HCEC 1CT (cell line): ENCODE data around the gene THOC3.
"Not testable (repeated sequence)": the region's sequence is repeated elsewhere in the genome, so short reads cannot be mapped to it uniquely, and the experiment has no call there.

Experiments used
- DNase-seq: peaks from one replicate; pipeline ENCODE4 v3.0.0-alpha.2; 2017

THOC3 gene

DNA sequence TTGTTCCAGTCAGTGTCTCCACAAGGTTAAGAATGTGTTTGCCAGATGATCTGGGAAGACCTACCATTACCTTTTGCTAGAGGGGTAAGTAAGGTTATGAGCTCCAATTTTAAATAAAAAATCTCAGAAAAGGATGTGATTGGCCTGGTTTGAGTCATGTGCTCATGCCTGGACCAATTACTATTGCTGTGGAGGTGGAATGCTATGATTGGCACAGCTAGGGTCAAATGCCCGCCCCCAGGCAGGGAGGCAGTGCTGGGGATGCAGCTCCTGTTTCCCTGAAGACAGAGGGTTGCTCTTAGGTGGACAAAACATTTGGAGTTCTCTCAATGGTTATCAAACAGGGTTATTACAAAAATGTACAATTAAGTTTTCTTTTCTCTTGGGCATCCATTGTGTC is 29.6 kb downstream of the THOC3 start:
- not testable (repeated sequence) for DNase-seq

DNA sequence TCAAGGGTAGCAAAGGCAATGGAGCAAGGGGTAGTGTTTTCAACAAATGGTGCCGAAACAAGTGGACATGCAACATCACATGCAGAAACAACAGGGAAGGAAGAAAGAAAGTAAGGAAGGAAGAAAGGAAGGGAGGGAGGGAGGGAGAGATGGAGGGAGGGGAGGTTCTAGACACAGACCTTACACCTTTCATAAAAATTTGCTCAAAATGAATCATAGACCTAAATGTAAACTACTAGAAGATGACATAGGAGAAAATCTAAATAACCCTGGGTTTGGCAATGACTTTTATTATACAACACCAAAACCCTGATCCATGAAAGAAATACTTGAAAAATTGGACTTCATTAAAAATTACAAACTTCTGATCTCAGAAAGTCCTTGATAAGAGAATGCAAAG is 39.4 kb downstream of the THOC3 start:
- DNase-seq: not testable (repeated sequence)

DNA sequence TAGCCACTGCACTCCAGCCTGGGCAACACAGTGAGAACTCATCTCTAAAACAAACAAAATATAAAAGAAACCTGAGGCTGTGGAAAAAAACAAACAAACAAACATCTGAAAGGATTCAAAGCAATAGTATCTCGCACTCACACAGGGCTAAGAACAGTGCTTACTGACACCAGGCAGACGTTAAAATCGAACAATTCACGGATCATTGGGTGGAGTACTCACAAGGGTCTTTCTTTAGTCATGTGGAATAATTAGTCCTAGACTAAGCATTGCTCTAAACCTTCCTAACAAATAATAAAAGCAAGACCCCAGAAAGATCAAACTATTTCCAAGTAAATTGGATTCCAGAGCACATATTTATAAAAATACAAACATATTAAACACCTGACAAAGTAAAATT is 43.0 kb downstream of the THOC3 start:
- DNase-seq: not testable (repeated sequence)

DNA sequence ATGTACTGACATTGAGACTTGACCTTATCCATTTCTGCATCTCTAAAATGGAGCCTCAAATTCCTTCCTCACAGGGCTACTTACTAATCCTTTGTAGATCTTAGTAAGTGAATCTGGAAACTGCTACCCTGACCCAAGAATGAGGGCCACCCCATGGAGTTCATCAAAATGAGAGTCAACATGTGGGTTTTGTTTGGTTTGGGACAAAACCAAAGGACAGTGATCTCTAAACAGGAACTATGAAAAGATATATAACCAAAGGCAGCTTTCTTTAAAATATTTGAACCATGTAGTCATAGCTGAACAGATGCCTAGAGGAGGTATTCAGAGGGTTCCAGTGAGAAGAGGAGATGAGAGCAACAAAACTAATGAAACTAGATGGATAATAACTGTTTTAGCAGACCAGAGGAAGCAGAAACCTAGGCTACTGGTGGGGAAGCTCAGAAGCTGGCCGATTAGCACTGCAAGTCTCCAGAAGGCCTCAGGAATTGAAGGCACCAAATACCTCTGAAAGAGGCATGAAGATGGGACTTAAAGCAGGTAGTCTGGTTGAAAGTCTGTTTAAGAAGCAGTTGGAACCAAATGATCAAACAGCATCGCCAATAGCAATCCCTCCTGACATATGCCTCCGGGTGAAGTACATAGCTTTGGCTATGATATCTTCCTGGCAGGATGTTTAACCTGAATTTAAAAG is 45.8 kb downstream of the THOC3 start:
- peak; percentile 99 for DNase-seq

DNA sequence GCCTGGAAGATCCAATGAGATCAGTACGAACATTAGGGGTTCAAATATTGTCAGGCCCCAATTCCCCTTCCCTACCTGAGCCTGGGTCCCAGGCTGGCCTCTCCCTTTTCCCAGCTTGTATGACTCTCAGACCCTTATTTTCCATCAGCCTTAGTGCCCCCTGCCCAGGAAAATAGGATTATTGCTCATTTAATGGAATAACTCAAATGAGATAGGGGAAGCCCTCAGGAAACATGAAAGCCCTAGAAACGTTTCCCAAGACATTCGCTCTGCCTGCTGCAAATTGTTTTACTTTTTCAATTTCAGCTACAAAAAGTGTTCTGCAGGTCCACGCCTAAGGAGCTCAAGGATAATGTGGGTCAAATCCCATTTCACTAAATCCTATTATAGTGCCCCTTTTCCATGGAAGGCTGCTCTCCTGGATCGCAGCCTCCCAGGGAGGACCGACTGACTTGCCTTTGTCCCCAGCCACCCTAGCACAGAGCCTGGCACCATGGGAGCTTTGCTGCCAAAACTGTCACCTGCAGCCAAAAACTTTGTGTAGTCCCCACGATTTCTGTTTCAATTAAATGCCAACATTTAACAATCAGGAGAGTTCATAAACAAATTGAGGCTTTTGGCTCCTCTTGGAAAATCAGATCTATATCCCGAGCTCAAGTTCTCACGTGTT is 46.9 kb downstream of the THOC3 start:
- DNase-seq: no peak

DNA sequence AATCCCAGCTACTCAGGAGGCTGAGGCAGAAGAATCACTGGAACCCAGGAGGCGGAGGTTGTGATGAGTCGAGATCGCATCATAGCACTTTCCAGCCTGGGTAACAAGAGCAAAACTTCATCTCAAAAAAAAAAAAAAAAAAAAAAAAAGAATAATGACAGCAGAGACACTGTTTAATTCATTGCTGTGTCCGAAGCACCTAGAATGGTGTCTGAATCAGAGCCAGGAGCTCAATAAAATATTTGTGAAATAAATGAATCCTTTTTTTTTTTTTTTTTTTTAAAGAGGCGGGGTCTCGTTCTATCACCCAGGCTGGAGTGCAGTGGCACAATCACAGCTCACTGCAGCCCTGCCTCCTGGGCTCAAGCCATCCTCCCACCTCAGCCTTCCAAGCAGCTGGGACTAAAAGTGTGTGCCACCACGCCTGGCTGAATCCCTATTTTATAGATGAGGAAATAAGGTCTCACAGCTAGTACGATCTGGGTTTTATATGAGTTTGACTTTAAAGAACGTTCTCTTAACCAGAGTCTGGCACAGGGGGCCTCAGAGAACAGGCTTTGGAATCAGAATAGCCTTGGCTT is 47.8 kb downstream of the THOC3 start:
- peak; percentile 49 for DNase-seq

DNA sequence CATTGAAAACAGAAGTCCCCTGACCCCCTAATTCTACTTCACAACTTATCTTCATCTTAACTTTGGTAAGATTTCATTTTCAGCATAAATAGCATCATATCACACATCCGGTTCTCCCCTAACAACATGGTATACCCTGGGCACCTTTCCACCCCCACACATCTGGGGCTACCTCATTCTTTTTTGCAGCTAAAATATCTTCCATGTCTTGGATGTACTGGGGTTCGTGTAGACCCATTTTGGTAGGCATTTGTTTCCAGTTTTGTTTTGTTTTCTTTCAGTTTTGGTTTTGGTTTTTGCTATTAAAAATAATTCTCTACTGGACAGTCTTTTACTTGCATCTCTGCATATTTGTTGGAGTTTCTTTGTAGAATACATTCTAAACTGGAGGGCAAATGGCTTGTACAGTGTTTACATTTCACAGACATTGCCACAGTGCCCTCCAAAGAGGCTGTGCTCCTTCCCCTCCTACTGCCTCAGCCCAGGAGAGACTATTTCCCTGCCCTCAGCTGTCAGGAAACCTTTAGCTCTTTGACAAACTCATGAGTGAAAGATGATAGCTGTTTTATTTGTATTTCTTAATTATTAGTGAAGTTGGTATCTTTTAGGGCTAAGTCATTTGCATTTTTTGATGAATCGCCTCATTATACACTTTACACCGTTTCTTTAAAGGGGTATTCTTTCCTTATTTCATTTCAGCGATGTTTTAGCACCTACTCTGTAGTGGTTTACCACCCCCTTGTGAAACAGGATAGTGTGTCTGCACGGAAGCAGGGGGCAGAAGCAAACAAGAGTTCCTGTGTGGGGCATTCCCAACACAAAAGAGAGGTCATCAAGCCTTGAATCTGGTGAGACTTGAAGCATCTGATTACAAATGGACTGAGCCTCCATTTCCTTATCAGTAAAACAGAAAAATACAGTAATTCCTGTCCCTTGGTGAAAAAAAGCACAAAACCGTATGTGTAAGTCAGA is 52.8 kb downstream of the THOC3 start:
- not testable (repeated sequence) for DNase-seq

DNA sequence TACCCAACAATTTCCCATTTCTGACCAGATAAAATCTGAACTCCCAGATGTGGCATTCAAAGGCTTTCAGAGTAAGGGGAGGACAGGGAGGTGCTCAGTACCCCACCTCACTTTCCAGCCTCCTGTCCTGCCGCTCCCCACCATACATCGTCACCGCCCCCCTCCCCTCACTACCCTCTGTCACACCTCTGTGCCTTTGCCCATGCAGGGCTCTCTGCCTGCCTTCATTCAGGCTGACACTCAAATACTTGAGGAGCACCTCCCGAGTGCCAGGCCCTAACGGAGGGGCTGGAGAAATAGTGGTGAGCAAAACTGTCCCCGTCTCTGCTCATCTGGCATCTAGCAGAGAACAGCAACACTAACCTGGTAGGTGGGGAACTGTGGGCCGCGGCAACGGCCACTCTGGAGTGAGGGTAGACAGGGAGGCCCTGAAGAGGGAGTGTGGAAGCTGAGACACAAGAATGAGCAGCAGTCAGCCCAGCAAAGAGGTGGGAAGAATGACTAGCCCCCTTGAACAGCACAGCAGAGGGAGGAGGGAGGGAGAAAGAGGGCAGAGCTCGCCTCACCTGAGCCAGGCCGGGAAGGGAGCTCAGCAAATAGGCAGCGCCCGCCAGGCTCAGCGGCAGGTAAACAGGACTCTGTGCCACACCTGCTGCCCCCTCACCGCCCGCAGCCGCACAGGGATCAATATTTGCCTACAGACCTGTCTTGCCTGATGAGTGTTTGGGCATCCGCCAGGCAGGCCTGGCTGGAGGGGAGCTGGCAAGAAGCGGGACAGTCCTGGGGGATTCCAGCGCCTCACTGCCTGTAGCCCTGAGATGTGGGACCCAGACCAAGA is 54.1 kb downstream of the THOC3 start:
- not testable (repeated sequence) for DNase-seq

DNA sequence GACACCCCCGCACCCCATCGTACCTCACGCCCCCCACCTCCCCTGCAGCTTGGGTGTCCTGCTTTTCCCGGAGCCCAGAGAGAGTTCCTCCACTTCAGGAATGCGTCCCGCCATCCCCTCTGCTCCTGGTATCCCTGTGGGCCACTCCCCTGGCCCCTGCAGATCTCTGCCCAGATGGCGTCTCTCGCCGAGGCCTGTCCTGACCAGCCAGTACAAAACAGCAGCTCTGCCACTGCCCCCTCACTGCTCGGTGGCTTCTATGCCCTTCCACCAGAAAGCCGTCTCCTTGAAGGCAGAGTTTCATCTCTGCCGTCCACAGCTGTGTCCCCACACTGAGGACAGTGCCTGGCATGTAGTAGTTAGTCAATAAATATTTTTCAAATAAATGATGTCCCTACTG is 58.0 kb downstream of the THOC3 start:
- not testable (repeated sequence) for DNase-seq
